CD8-positive, alpha-beta memory T cell (primary cell): ENCODE data around the gene MLH3. TPM values are rescaled to one million over a fixed set of nuclear protein-coding genes. Genes with fewer than 3 reads are reported as not detected.
A peak's percentile ranks its signal among the peaks of the same experiment; 100 is the strongest.

Source experiments
- CTCF ChIA-PET: fragments of 350-600 bp; sonication (Branson Sonifier 250); formaldehyde crosslinking; loops from one replicate; lab custom pipeline; 2021; ENCODE audit warnings: antibody characterized with exemption; lab: Charles Lee
- POLR2A ChIA-PET: fragments of 350-600 bp; sonication (Branson Sonifier 250); formaldehyde crosslinking; loops from one replicate; lab custom pipeline; 2021; ENCODE audit warnings: antibody characterized with exemption; lab: Charles Lee
- DNase-seq, 5 donors: peaks; one replicate each; pipeline versions ENCODE4 v3.0.0 to v3.0.0-alpha.2; 2020 to 2022; ENCODE audit warnings: mixed read lengths in 1 of 5
- H3K27ac ChIP-seq: one replicate; pipeline ENCODE4 v1.7.0; 2013; ENCODE audit warnings: low read depth, mild to moderate bottlenecking, low read length, moderate library complexity
- H3K27me3 ChIP-seq: 2 replicates; pipeline ENCODE4 v1.7.0; 2013; ENCODE audit warnings: low read length, mild to moderate bottlenecking; ENCODE audit not compliant: insufficient read depth, poor library complexity, severe bottlenecking
- H3K36me3 ChIP-seq: 2 replicates; pipeline ENCODE4 v1.7.0; 2013; ENCODE audit warnings: mild to moderate bottlenecking, low read length, moderate library complexity; ENCODE audit not compliant: insufficient read depth
- H3K4me1 ChIP-seq: 2 replicates; pipeline ENCODE4 v1.7.0; 2013; ENCODE audit warnings: mild to moderate bottlenecking, low read length, moderate library complexity; ENCODE audit not compliant: insufficient read depth
- H3K4me3 ChIP-seq: 2 replicates; pipeline ENCODE4 v1.7.0; 2013; ENCODE audit warnings: mild to moderate bottlenecking, low read length
- H3K9me3 ChIP-seq: 2 replicates; pipeline ENCODE4 v1.7.0; 2013; ENCODE audit warnings: mild to moderate bottlenecking, low read length
- H3K27ac Mint-ChIP-seq, 8 donors: one replicate each; pipeline ENCODE4 v1.8.0; 2020 to 2021; ENCODE audit warnings: mixed read lengths in 8 of 8, mild to moderate bottlenecking in 6 of 8, inconsistent platforms in 3 of 8, moderate library complexity in 3 of 8
- H3K27me3 Mint-ChIP-seq, 2 donors: one replicate each; pipeline ENCODE4 v1.8.0; 2020 to 2021; ENCODE audit warnings: mixed read lengths in 2 of 2, mild to moderate bottlenecking in 1 of 2, moderate library complexity in 1 of 2
- H3K36me3 Mint-ChIP-seq, 3 donors: one replicate each; pipeline ENCODE4 v1.8.0; 2020 to 2021; ENCODE audit warnings: mixed read lengths in 3 of 3, inconsistent platforms in 1 of 3, mild to moderate bottlenecking in 1 of 3
- H3K4me1 Mint-ChIP-seq, 3 donors: one replicate each; pipeline ENCODE4 v1.8.0; 2020 to 2021; ENCODE audit warnings: mixed read lengths in 3 of 3, inconsistent platforms in 1 of 3, mild to moderate bottlenecking in 1 of 3
- H3K4me3 Mint-ChIP-seq, 7 donors: one replicate each; pipeline ENCODE4 v1.8.0; 2020 to 2021; ENCODE audit warnings: mixed read lengths in 7 of 7, mild to moderate bottlenecking in 6 of 7, moderate library complexity in 4 of 7, inconsistent platforms in 2 of 7
- H3K9me3 Mint-ChIP-seq, 5 donors: one replicate each; pipeline ENCODE4 v1.8.0; 2020 to 2022; ENCODE audit warnings: mixed read lengths in 5 of 5, mild to moderate bottlenecking in 3 of 5, moderate library complexity in 2 of 5, inconsistent platforms in 1 of 5
- polyA plus RNA-seq: library from polyadenylated mRNA; unstranded; fragments of 300-500 nt; fragmentation: Illumina TruSeq; gene quantifications from one replicate; pipeline ENCODE4 v1.2.3, GENCODE V29; 2021
- total RNA-seq, 2 experiments: library from RNA; stranded (reverse); gene quantifications; one replicate each; pipeline ENCODE4 v1.2.3, GENCODE V29; 2021

Gene MLH3
- total and polyA plus RNA-seq, 3 experiments from 2014 or later: 10.4 to 16.7 (median 16.2) TPM

DNA sequence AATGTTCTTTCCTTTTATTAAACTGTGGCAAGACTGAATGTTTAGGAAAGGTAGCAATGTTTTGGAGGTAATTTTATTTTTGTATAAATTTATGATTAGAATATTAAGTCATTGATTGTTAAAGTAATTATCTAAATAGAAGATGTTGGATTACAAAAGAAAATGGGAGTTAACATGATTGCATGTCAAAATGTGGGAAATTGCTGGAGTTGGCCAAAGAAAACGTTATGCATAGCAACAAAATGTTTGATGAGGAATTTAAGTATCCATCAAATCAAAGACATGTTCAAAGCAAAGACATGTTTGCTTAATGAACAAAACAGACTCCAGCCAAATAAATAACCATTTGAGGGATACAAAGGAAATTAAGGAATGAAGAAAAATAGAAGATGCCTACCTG, 3.2 kb upstream of the MLH3 start:
- ChIA-PET CTCF (no interaction called here), POLR2A (interaction anchor here (0.6 kb wide), 1 partner anchor 291 kb away, joined by 5 read pairs; the partner anchor contains the start of gene YLPM1)
- no peak overlapping the region for H3K27ac ChIP-seq
- no peaks in the 10 kb centered on the region for H3K9me3 ChIP-seq
- H3K9me3 Mint-ChIP-seq: no peaks in the 10 kb centered on the region
- no peak overlapping the region for H3K4me3 ChIP-seq
- H3K27me3 ChIP-seq: no peaks in the 10 kb centered on the region
- peaks cover 13% of the 10 kb centered on the region for H3K4me1 ChIP-seq
- peaks cover 0 to 18% (median 2%) of the 10 kb centered on the region in 3 donors for H3K36me3 Mint-ChIP-seq
- H3K27me3 Mint-ChIP-seq: no peaks in the 10 kb centered on the region
- H3K4me1 Mint-ChIP-seq: peaks cover 17 to 33% (median 22%) of the 10 kb centered on the region in 3 donors
- no peaks in the 10 kb centered on the region for H3K36me3 ChIP-seq
- no peak overlapping the region for H3K4me3 Mint-ChIP-seq
- no peak for DNase-seq
- H3K27ac Mint-ChIP-seq: peak overlapping the region in 1 of 8 donors; percentile 61

- H3K9me3 Mint-ChIP-seq: no peaks in the 10 kb centered on the region
- peaks cover 0 to 18% (median 2%) of the 10 kb centered on the region in 3 donors for H3K36me3 Mint-ChIP-seq
- Histone ChIP-seq H3K4me1 (peaks cover 16% of the 10 kb centered on the region), H3K27me3 (no peaks in the 10 kb centered on the region), H3K4me3 (no peak overlapping the region), H3K9me3 (no peaks in the 10 kb centered on the region), H3K27ac (no peak overlapping the region), H3K36me3 (no peaks in the 10 kb centered on the region)
- ChIA-PET CTCF (no interaction called here), POLR2A (no interaction called here)
- peak overlapping the region in 1 of 7 donors; percentile 63 for H3K4me3 Mint-ChIP-seq
- peaks cover 20 to 36% (median 30%) of the 10 kb centered on the region in 3 donors for H3K4me1 Mint-ChIP-seq
- peak overlapping the region in 2 of 8 donors; percentile 61 to 64 for H3K27ac Mint-ChIP-seq
- no peak for DNase-seq
- no peaks in the 10 kb centered on the region for H3K27me3 Mint-ChIP-seq
Observed at GRCh38 chr14:75053396-75054291, 2.4 kb upstream of the MLH3 start.

GRCh38 chr14:75051556-75051899, 261 bp upstream of the MLH3 start:
- CTCF ChIA-PET: interaction anchor here (1.1 to 1.4 kb wide), 2 partner anchors 11 to 14 kb away, joined by 3 read pairs; no protein-coding TSS in a partner anchor
- Mint-ChIP-seq H3K27me3 (no peaks in the 10 kb centered on the region), H3K36me3 (peaks cover 0 to 17% (median 5%) of the 10 kb centered on the region in 3 donors), H3K27ac (peak overlapping the region; percentile 86 to 96 (median 95)), H3K4me3 (peak overlapping the region; percentile 91 to 95 (median 94)), H3K9me3 (no peaks in the 10 kb centered on the region), H3K4me1 (peaks cover 34 to 52% (median 49%) of the 10 kb centered on the region in 3 donors)
- no peaks in the 10 kb centered on the region for H3K27me3 ChIP-seq
- DNase-seq: no peak
- H3K4me1 ChIP-seq: peaks cover 16% of the 10 kb centered on the region
- H3K4me3 ChIP-seq: peak overlapping the region; percentile 71
- H3K9me3 ChIP-seq: no peaks in the 10 kb centered on the region
- no peaks in the 10 kb centered on the region for H3K36me3 ChIP-seq
- H3K27ac ChIP-seq: peak overlapping the region; percentile 79
- POLR2A ChIA-PET: interaction anchor here (0.5 to 3.3 kb wide), 5 partner anchors 12 to 510 kb away, joined by 3 to 12 read pairs (median 5); partner anchors contain the start of genes ACYP1 and EIF2B2

DNA sequence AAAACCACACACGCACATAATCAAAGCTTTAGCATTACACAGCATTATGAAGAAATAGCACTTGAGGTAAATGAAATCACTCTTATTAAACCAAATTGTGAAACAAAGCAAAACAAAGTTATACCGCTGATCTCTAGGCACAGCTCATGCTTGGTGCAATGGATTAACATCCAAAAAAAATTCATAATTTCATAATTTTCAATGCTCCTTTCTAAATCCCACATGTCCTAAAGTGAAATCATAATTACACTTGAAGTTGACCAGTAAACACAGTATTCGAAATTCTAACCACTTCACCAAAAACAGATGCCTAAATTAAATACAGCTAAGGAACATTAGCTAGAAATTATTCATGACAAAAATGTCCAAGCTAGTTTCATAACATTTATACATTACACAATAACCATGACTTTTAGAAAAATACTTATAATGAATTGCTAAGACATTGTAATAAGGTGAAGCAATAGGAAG, 1.5 kb downstream of the MLH3 start:
- peak overlapping the region; percentile 13 for H3K4me3 ChIP-seq
- H3K4me1 ChIP-seq: peaks cover 16% of the 10 kb centered on the region
- H3K36me3 ChIP-seq: no peaks in the 10 kb centered on the region
- Mint-ChIP-seq H3K36me3 (peaks cover 0 to 14% (median 4%) of the 10 kb centered on the region in 3 donors), H3K27me3 (no peaks in the 10 kb centered on the region), H3K27ac (peak overlapping the region in 5 of 8 donors; percentile 2 to 84 (median 50)), H3K4me3 (peak overlapping the region; percentile 80 to 95 (median 86)), H3K4me1 (peaks cover 45 to 68% (median 63%) of the 10 kb centered on the region in 3 donors), H3K9me3 (no peaks in the 10 kb centered on the region)
- CTCF ChIA-PET: interaction anchor here (1.5 kb wide), 1 partner anchor 38 kb away, joined by 3 read pairs; no protein-coding TSS in a partner anchor
- H3K27me3 ChIP-seq: no peaks in the 10 kb centered on the region
- H3K9me3 ChIP-seq: no peaks in the 10 kb centered on the region
- POLR2A ChIA-PET: interaction anchor here (0.5 to 3.3 kb wide), 2 partner anchors 14 to 211 kb away, joined by 6 to 12 read pairs; partner anchors contain the start of gene ACYP1
- no peak overlapping the region for H3K27ac ChIP-seq
- DNase-seq: no peak

DNA sequence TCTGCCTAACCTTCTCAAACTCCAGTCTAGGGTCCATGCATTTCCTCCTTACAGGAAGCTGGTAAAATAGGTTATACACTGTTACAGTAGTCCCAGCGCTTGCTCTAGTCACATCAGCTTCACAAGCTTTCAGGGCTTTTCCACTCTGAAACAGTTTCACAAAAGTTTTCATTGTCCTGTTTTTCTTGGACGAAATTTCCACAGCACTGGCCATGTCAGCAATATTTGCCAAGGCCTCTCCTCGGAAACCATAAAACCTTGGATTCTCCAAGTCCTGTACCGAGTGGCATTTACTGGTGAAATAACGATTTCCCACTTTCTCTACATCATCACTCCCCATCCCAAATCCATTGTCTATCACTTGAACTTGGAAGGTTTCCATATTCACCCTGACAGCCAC, 2.1 kb downstream of the MLH3 start:
- peaks cover 49 to 74% (median 70%) of the 10 kb centered on the region in 3 donors for H3K4me1 Mint-ChIP-seq
- peaks cover 0 to 16% (median 4%) of the 10 kb centered on the region in 3 donors for H3K36me3 Mint-ChIP-seq

GRCh38 chr14:75048101-75048500, 3.2 kb downstream of the MLH3 start:
- peaks cover 0 to 13% (median 4%) of the 10 kb centered on the region in 3 donors for H3K36me3 Mint-ChIP-seq
- H3K27ac ChIP-seq: no peak overlapping the region
- H3K4me1 Mint-ChIP-seq: peaks cover 53 to 75% (median 74%) of the 10 kb centered on the region in 3 donors
- H3K27me3 ChIP-seq: no peaks in the 10 kb centered on the region
- no peak overlapping the region for H3K4me3 Mint-ChIP-seq
- no peaks in the 10 kb centered on the region for H3K27me3 Mint-ChIP-seq
- CTCF ChIA-PET: no interaction called here
- H3K4me3 ChIP-seq: no peak overlapping the region
- no peaks in the 10 kb centered on the region for H3K9me3 ChIP-seq
- H3K4me1 ChIP-seq: peaks cover 20% of the 10 kb centered on the region
- no peaks in the 10 kb centered on the region for H3K36me3 ChIP-seq
- no peak overlapping the region for H3K27ac Mint-ChIP-seq
- no peaks in the 10 kb centered on the region for H3K9me3 Mint-ChIP-seq
- POLR2A ChIA-PET: interaction anchor here (0.6 kb wide), 1 partner anchor 14 kb away, joined by 3 read pairs; no protein-coding TSS in a partner anchor
- DNase-seq: no peak

More for the DNA sequence above, 2.1 kb downstream of the MLH3 start:
- no peak for DNase-seq
- Histone ChIP-seq H3K4me1 (peaks cover 19% of the 10 kb centered on the region), H3K4me3 (no peak overlapping the region), H3K27ac (no peak overlapping the region), H3K27me3 (no peaks in the 10 kb centered on the region), H3K36me3 (no peaks in the 10 kb centered on the region), H3K9me3 (no peaks in the 10 kb centered on the region)
- H3K9me3 Mint-ChIP-seq: no peaks in the 10 kb centered on the region
- CTCF ChIA-PET: interaction anchor here (1.5 kb wide), 1 partner anchor 39 kb away, joined by 3 read pairs; no protein-coding TSS in a partner anchor
- H3K27ac Mint-ChIP-seq: peak overlapping the region in 1 of 8 donors; percentile 64
- POLR2A ChIA-PET: interaction anchor here (0.5 to 3.3 kb wide), 2 partner anchors 15 to 210 kb away, joined by 6 to 12 read pairs; partner anchors contain the start of gene ACYP1
- H3K4me3 Mint-ChIP-seq: peak overlapping the region in 1 of 7 donors; percentile 91
- H3K27me3 Mint-ChIP-seq: no peaks in the 10 kb centered on the region

DNA sequence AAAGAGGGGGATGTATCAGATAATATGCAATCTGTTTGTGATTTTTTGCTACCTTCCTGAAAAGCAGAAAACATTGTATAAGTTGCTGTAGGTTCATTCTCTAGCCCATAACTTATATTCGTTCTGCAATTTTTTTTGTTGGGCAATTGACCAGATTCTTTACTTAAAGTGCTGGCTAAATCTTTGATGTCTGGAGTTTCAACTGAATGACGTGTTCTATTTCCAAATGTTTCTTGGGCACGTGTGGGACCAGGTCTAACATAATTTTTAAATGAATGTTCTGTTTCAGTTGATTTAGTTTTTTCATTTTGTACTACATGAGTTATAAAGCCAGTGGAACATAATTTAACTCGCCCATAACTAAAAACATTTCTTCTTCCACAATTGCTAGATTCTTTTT, 3.8 kb downstream of the MLH3 start:
- ChIA-PET CTCF (no interaction called here), POLR2A (no interaction called here)
- no peaks in the 10 kb centered on the region for H3K9me3 Mint-ChIP-seq
- no peaks in the 10 kb centered on the region for H3K27me3 Mint-ChIP-seq
- Histone ChIP-seq H3K27ac (no peak overlapping the region), H3K4me1 (peaks cover 20% of the 10 kb centered on the region), H3K4me3 (no peak overlapping the region), H3K36me3 (no peaks in the 10 kb centered on the region), H3K9me3 (no peaks in the 10 kb centered on the region), H3K27me3 (no peaks in the 10 kb centered on the region)
- peaks cover 0 to 15% (median 4%) of the 10 kb centered on the region in 3 donors for H3K36me3 Mint-ChIP-seq
- H3K4me3 Mint-ChIP-seq: peak overlapping the region in 1 of 7 donors; percentile 43
- no peak for DNase-seq
- no peak overlapping the region for H3K27ac Mint-ChIP-seq
- peaks cover 53 to 75% (median 74%) of the 10 kb centered on the region in 3 donors for H3K4me1 Mint-ChIP-seq
